HepG2 (cell line): Measurements from ENCODE around the gene MICB. TPM values are rescaled to one million over a fixed set of nuclear protein-coding genes. Genes with fewer than 3 reads are reported as not detected.

Source experiments
- ARNT2 ChIP-seq: sonication (generic); formaldehyde crosslinking; IDR thresholded peaks from 2 replicates; pipeline ENCODE4 v1.8.0; 2022; ENCODE audit warnings: mild to moderate bottlenecking, low read depth, missing genetic modification reagents, moderate library complexity
- ATF6 ChIP-seq: sonication (generic); formaldehyde crosslinking; conservative IDR thresholded peaks from 2 replicates; pipeline ENCODE4 v1.4.0; 2020; ENCODE audit warnings: missing genetic modification reagents
- CEBPG ChIP-seq: IDR thresholded peaks from 2 replicates; pipeline ENCODE4 v1.6.1; 2016
- GATAD2A ChIP-seq: IDR thresholded peaks from 2 replicates; pipeline ENCODE4 v1.6.1; 2016
- JUN ChIP-seq: sonication (generic); formaldehyde crosslinking; IDR thresholded peaks from 2 replicates; pipeline ENCODE4 v1.4.0; 2020; ENCODE audit warnings: mild to moderate bottlenecking, missing genetic modification reagents
- NCOA1 ChIP-seq: sonication (generic); formaldehyde crosslinking; IDR thresholded peaks from 2 replicates; pipeline ENCODE4 v1.9.0; 2021; ENCODE audit warnings: missing genetic modification reagents
- PATZ1 ChIP-seq: sonication (generic); formaldehyde crosslinking; IDR thresholded peaks from 2 replicates; pipeline ENCODE4 v1.4.0; 2020; ENCODE audit warnings: missing genetic modification reagents
- POGZ ChIP-seq: sonication (generic); formaldehyde crosslinking; IDR thresholded peaks from 2 replicates; pipeline ENCODE4 v1.4.0; 2020; ENCODE audit warnings: mild to moderate bottlenecking, missing genetic modification reagents
- POLR2A ChIP-seq, 2 experiments: IDR thresholded peaks; 2 replicates each; pipeline ENCODE4 v1.6.1; 2011; ENCODE audit warnings: low read depth in 2 of 2, low read length in 2 of 2, mild to moderate bottlenecking in 1 of 2, moderate library complexity in 1 of 2; ENCODE audit not compliant: insufficient read depth in 1 of 2
- REST ChIP-seq, 2 experiments: IDR thresholded peaks; 2 replicates each; pipeline ENCODE4 v1.6.1; 2011 to 2012; ENCODE audit warnings: low read length in 2 of 2, borderline replicate concordance in 1 of 2, low read depth in 1 of 2, mild to moderate bottlenecking in 1 of 2, moderate library complexity in 1 of 2
- SRSF9 ChIP-seq: fragments of 200-400 bp; formaldehyde crosslinking; IDR thresholded peaks from 2 replicates; pipeline ENCODE4 v1.6.1; 2018; ENCODE audit warnings: borderline replicate concordance, mild to moderate bottlenecking, low read depth, low read length; ENCODE audit not compliant: insufficient read depth, poor library complexity, severe bottlenecking
- SUZ12 ChIP-seq: fragments of 150-350 bp; IDR thresholded peaks from 2 replicates; pipeline ENCODE4 v1.6.1; 2014; ENCODE audit warnings: low read depth, low read length
- TIGD3 ChIP-seq: sonication (generic); formaldehyde crosslinking; IDR thresholded peaks from 2 replicates; pipeline ENCODE4 v1.5.1; 2020; ENCODE audit warnings: mild to moderate bottlenecking, missing genetic modification reagents, borderline replicate concordance
- ZBTB21 ChIP-seq: sonication (generic); formaldehyde crosslinking; IDR thresholded peaks from 2 replicates; pipeline ENCODE4 v1.4.0; 2020; ENCODE audit warnings: missing genetic modification reagents
- ZFP41 ChIP-seq: sonication (generic); formaldehyde crosslinking; IDR thresholded peaks from 2 replicates; pipeline ENCODE4 v1.4.0; 2020; ENCODE audit warnings: mild to moderate bottlenecking, missing genetic modification reagents, borderline replicate concordance
- ZFX ChIP-seq: sonication (generic); formaldehyde crosslinking; IDR thresholded peaks from 2 replicates; pipeline ENCODE4 v1.4.0; 2020; ENCODE audit warnings: mild to moderate bottlenecking, low read depth, missing genetic modification reagents, moderate library complexity
- ZNF263 ChIP-seq: sonication (generic); formaldehyde crosslinking; IDR thresholded peaks from 2 replicates; pipeline ENCODE4 v1.4.0; 2020; ENCODE audit warnings: missing genetic modification reagents
- ZNF292 ChIP-seq: sonication (generic); formaldehyde crosslinking; IDR thresholded peaks from 2 replicates; pipeline ENCODE4 v1.8.1; 2022; ENCODE audit warnings: mild to moderate bottlenecking, low read depth, missing genetic modification reagents, borderline replicate concordance
- ZNF619 ChIP-seq: sonication (generic); formaldehyde crosslinking; IDR thresholded peaks from 2 replicates; pipeline ENCODE4 v1.4.0; 2020; ENCODE audit warnings: mild to moderate bottlenecking, missing genetic modification reagents
- ZNF782 ChIP-seq: sonication (generic); formaldehyde crosslinking; IDR thresholded peaks from 2 replicates; pipeline ENCODE4 v1.4.0; 2020; ENCODE audit warnings: missing genetic modification reagents, mild to moderate bottlenecking, borderline replicate concordance
- polyA plus RNA-seq, 8 experiments: library from polyadenylated mRNA; depleted of rRNA in 3 of 8; stranded (reverse) in 7 of 8; unstranded in 1 of 8; fragments of >200 nt; fragmentation: Illumina TruSeq in 4 of 8; extraction: Trizol in 4 of 8; gene quantifications; 2 replicates each; pipeline versions ENCODE4 v1.2.1 to v1.2.3, GENCODE V29; 2011 to 2016; ENCODE audit warnings: low read depth in 4 of 8, missing spikeins in 1 of 8, mixed read lengths in 1 of 8; ENCODE audit not compliant: insufficient read depth in 1 of 8
- total RNA-seq, 5 experiments: library from RNA; depleted of rRNA; stranded (reverse); fragments of >200 nt; fragmentation: Illumina TruSeq; extraction: Trizol; gene quantifications; 2 replicates each; pipeline ENCODE4 v1.2.3, GENCODE V29; 2016; ENCODE audit warnings: low read depth in 1 of 5

Gene MICB
- total and polyA plus RNA-seq, 2 of the 13 experiments (the other 11 are each of a cell fraction or from before 2014, with no cell fraction given) = 12.5 to 12.8 TPM

- TF ChIP-seq ATF6 (no peak; the same call in 1 of the 2 replicates), POGZ (CRISPR knock-in tag) (no peak), ARNT2 (CRISPR knock-in tag) (peak; percentile 59), ZNF263 (CRISPR knock-in tag) (peak; percentile 31; the same call in 1 of the 2 replicates), ZNF619 (no peak), REST (IDR thresholded peaks at IDR 0.05; ENCODE audit: borderline replicate concordance in 1 of 2, low read depth in 1 of 2, low read length in 2 of 2) (no peak), ZNF292 (CRISPR knock-in tag) (peak; percentile 39; the same call in 1 of the 2 replicates), ZFX (CRISPR knock-in tag) (peak; percentile 79; the same call in 1 of the 2 replicates), TIGD3 (no peak), ZNF782 (0 out of 2 replicates have a peak, but pooled peaks have one; percentile 7), JUN (CRISPR knock-in tag) (no peak), GATAD2A (CRISPR knock-in tag) (peak; percentile 61), NCOA1 (CRISPR knock-in tag) (no peak), CEBPG (CRISPR knock-in tag) (no peak; the same call in 1 of the 2 replicates), ZBTB21 (CRISPR knock-in tag) (no peak), SRSF9 (no peak), POLR2A (IDR thresholded peaks at IDR 0.05; ENCODE audit: insufficient read depth in 1 of 2, low read depth in 2 of 2, low read length in 2 of 2) (no peak), PATZ1 (CRISPR knock-in tag) (peak; percentile 46; the same call in 1 of the 2 replicates), SUZ12 (no peak), ZFP41 (no peak)
Measured at GRCh38 chr6:31493875-31494694, 3.9 kb upstream of the MICB start (continued).
